Vagina (tissue), 2 donors: ENCODE data around the gene ZDHHC3. TPM values are rescaled to one million over a fixed set of nuclear protein-coding genes. Genes with fewer than 3 reads are reported as not detected.

ENCODE experiments used
- DNase-seq, 2 donors: peaks; one replicate each; pipeline ENCODE4 v3.0.0-alpha.2; 2017; ENCODE audit errors: extremely low spot score in 2 of 2
- H3K27ac ChIP-seq: fragments of 200-600 bp; sonication (generic); one replicate; pipeline ENCODE4 v1.5.1; 2019
- H3K27me3 ChIP-seq: fragments of 200-600 bp; sonication (generic); one replicate; pipeline ENCODE4 v1.5.1; 2019
- H3K36me3 ChIP-seq, 2 donors: fragments of 200-600 bp; sonication (generic); one replicate each; pipeline ENCODE4 v1.5.1; 2017 to 2019
- H3K4me1 ChIP-seq: fragments of 200-600 bp; sonication (generic); one replicate; pipeline ENCODE4 v1.5.1; 2019
- H3K4me3 ChIP-seq, 2 donors: fragments of 200-600 bp; sonication (generic); 1 replicate in 1 of 2; 2 replicates in 1 of 2; pipeline ENCODE4 v1.5.1; 2016 to 2019
- H3K9me3 ChIP-seq: fragments of 200-600 bp; sonication (generic); one replicate; pipeline ENCODE4 v1.5.1; 2019
- POLR2A ChIP-seq, 2 donors: fragments of 450-650 bp; IDR thresholded peaks; one replicate each; pipeline ENCODE4 v1.6.1; 2017; ENCODE audit warnings: antibody characterized with exemption in 2 of 2, mild to moderate bottlenecking in 2 of 2, moderate library complexity in 2 of 2
- POLR2AphosphoS5 ChIP-seq, 2 donors: sonication (generic); formaldehyde crosslinking; IDR thresholded peaks; one replicate each; pipeline ENCODE4 v1.9.0; 2017; ENCODE audit warnings: antibody characterized with exemption in 2 of 2, mild to moderate bottlenecking in 2 of 2, low read depth in 1 of 2; ENCODE audit not compliant: insufficient read depth in 1 of 2
- intact Hi-C: fragments of 100-400 bp; cut with DNase I; formaldehyde crosslinking; loops from one replicate; pipeline ENCODE4 v1.15.1; 2023
- total RNA-seq: library from RNA; depleted of rRNA; stranded (reverse); fragments of >200 nt; gene quantifications from one replicate; pipeline ENCODE4 v1.2.3, GENCODE V29; 2016
- TF ChIP-seq, protein P1 (sequence below), 3 experiments: fragments of 450-650 bp in 2 of 3; fragments of 200-600 bp in 1 of 3; sonication (generic) in 1 of 3; IDR thresholded peaks; one replicate each; pipeline ENCODE4 v1.5.1; 2017 to 2019; ENCODE audit warnings: antibody characterized with exemption in 3 of 3, mild to moderate bottlenecking in 2 of 3, moderate library complexity in 2 of 3

The ZDHHC3 gene
- total RNA-seq, 1 donor from 2014 or later = 83.5 TPM

DNA sequence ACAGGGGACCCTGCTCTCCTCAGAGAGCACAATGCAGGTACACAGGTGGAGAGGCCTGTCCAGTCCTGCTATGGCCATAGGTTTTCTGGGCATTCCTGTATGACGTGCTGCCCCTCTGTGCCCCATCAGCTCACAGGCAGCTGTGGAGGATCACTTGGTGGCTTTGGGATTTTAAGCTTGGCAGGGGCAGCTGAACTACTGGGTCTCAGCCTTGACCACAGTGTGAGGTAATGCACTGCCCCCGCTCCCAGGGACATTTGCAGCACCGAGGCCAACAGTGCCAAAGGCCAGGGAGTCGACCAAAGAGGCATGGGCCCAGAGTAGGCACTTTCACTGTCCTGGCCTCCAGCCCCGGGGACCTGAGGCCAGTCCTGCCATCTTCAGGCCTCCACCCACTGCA is 46.2 kb downstream of the ZDHHC3 start:
- H3K27me3 ChIP-seq = no peaks in the 10 kb centered on the region
- H3K9me3 ChIP-seq = no peaks in the 10 kb centered on the region
- peaks cover 0 to 57% of the 10 kb centered on the region in 2 donors for H3K36me3 ChIP-seq
- intact Hi-C loops = no loop called here
- DNase-seq = no peak
- H3K4me1 ChIP-seq = no peaks in the 10 kb centered on the region
- TF ChIP-seq, protein P1, sequence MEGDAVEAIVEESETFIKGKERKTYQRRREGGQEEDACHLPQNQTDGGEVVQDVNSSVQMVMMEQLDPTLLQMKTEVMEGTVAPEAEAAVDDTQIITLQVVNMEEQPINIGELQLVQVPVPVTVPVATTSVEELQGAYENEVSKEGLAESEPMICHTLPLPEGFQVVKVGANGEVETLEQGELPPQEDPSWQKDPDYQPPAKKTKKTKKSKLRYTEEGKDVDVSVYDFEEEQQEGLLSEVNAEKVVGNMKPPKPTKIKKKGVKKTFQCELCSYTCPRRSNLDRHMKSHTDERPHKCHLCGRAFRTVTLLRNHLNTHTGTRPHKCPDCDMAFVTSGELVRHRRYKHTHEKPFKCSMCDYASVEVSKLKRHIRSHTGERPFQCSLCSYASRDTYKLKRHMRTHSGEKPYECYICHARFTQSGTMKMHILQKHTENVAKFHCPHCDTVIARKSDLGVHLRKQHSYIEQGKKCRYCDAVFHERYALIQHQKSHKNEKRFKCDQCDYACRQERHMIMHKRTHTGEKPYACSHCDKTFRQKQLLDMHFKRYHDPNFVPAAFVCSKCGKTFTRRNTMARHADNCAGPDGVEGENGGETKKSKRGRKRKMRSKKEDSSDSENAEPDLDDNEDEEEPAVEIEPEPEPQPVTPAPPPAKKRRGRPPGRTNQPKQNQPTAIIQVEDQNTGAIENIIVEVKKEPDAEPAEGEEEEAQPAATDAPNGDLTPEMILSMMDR (IDR thresholded peaks at IDR 0.05) = no peak
- TF ChIP-seq POLR2AphosphoS5 (IDR thresholded peaks at IDR 0.05; ENCODE audit: insufficient read depth in 1 of 2, low read depth in 1 of 2) (no peak), POLR2A (IDR thresholded peaks at IDR 0.05) (no peak)
- no peak overlapping the region for H3K27ac ChIP-seq
- no peak overlapping the region for H3K4me3 ChIP-seq

DNA sequence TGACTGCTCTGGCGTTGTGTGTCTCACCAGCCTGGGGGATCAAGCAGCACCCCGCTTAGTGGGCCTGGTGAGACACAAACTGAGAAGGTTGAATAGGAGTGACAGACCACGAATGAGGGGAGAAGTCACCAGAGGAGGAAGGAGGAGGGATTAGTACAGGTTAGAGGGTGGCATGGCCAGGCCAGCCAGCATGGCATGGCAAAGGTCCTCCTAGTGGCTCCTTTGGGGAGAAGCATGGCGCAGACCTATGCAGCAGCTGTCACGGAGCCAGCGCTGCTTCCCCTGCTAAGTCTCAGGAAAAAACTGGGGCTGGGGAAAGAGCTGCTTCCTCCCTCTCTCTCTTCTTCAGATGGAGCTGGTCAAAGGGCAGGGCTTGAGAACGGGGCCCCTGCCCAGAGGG is 48.6 kb downstream of the ZDHHC3 start:
- H3K4me3 ChIP-seq = no peak overlapping the region
- DNase-seq = no peak
- H3K27ac ChIP-seq = no peak overlapping the region
- H3K36me3 ChIP-seq = peaks cover 0 to 50% of the 10 kb centered on the region in 2 donors
- H3K27me3 ChIP-seq = no peaks in the 10 kb centered on the region
- TF ChIP-seq POLR2AphosphoS5 (IDR thresholded peaks at IDR 0.05; ENCODE audit: insufficient read depth in 1 of 2, low read depth in 1 of 2) = no peak
- no peak for TF ChIP-seq POLR2A (IDR thresholded peaks at IDR 0.05)
- TF ChIP-seq, protein P1 (IDR thresholded peaks at IDR 0.05) = no peak
- no peaks in the 10 kb centered on the region for H3K9me3 ChIP-seq
- intact Hi-C loops = no loop called here
- no peaks in the 10 kb centered on the region for H3K4me1 ChIP-seq

DNA sequence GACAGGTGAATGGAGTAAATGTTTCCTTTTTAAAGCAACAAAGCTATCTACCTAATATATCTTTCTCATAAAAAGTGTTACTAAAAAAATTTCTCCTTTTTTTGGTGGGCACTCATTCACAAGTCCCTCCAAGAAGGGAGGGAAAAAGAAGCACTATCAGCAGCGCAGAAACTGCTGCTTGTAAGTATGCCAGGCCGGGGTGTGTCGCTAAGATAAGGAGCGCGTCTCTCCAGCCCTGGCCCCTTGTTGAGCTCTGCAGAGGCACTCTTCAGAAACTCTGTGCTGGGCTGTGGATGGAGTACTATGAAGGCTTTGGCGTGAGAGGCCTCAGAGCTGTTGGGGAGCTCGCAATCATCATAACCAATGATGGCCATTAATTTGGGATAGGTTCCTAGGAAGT is 49.1 kb downstream of the ZDHHC3 start:
- H3K27me3 ChIP-seq = no peaks in the 10 kb centered on the region
- no peak overlapping the region for H3K4me3 ChIP-seq
- intact Hi-C loops = no loop called here
- TF ChIP-seq POLR2A (IDR thresholded peaks at IDR 0.05) = no peak
- no peak for TF ChIP-seq POLR2AphosphoS5 (IDR thresholded peaks at IDR 0.05; ENCODE audit: insufficient read depth in 1 of 2, low read depth in 1 of 2)
- TF ChIP-seq, protein P1 (IDR thresholded peaks at IDR 0.05) = no peak
- no peaks in the 10 kb centered on the region for H3K4me1 ChIP-seq
- no peak overlapping the region for H3K27ac ChIP-seq
- no peak for DNase-seq
- H3K36me3 ChIP-seq = peaks cover 0 to 46% of the 10 kb centered on the region in 2 donors
- no peaks in the 10 kb centered on the region for H3K9me3 ChIP-seq

DNA sequence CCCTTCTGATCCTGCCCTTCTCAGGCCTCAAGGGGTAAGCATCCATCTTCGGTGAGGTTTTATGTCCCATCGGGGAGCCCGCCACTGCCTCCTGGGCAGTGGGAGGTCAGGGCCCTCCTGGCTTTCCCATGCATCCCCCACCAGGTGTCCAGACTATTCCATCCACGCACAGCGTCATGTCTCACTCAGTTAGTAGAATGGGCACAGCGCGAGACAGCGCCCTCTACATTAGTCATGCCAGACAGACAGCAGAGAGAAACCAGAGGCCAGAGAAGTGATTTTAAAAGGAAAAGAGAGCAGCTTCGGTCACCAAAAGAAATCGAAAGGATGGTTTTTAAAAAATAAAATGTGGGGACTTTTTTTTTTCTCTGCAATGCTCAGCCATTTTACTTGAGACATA is 49.8 kb downstream of the ZDHHC3 start:
- no peak overlapping the region for H3K4me3 ChIP-seq
- no peak for DNase-seq
- no peak overlapping the region for H3K27ac ChIP-seq
- TF ChIP-seq POLR2AphosphoS5 (IDR thresholded peaks at IDR 0.05; ENCODE audit: insufficient read depth in 1 of 2, low read depth in 1 of 2) = no peak
- TF ChIP-seq POLR2A (IDR thresholded peaks at IDR 0.05) = no peak
- TF ChIP-seq, protein P1 (IDR thresholded peaks at IDR 0.05) = no peak
- peaks cover 0 to 45% of the 10 kb centered on the region in 2 donors for H3K36me3 ChIP-seq
- H3K4me1 ChIP-seq = no peaks in the 10 kb centered on the region
- intact Hi-C loops = no loop called here
- no peaks in the 10 kb centered on the region for H3K9me3 ChIP-seq
- no peaks in the 10 kb centered on the region for H3K27me3 ChIP-seq

DNA sequence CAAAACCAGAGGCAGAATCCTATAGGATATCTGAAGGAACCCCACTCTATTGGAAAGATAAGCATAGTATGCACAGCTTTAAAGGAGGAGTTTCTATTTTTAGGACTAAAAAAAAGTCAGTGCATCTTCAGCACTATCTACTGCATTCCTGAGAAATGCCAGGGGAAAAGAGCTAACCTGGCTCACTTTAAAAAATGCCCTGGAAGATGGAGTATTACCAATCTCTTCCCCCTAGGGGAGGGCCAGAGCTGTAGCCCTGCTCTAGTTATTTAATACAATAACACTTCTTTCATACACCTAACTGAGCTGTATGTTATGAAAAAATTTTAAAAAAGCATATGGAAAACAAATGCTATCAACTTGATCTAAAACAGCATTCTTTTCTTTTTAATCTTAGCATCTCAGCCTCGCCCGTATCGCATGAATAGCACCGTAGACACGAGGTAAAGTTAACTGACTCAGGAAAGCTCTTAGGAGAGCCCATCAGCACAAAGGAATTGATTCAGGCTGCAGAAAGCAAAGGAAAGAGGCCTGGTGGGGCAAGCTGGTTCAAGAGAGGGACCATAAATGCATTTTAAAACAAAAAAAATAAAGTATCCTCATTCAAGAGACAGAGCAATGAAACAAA is 51.4 kb downstream of the ZDHHC3 start:
- TF ChIP-seq POLR2A (IDR thresholded peaks at IDR 0.05) (no peak), POLR2AphosphoS5 (IDR thresholded peaks at IDR 0.05; ENCODE audit: insufficient read depth in 1 of 2, low read depth in 1 of 2) (no peak)
- TF ChIP-seq, protein P1 (IDR thresholded peaks at IDR 0.05) = no peak
- intact Hi-C loops = no loop called here
- H3K27me3 ChIP-seq = no peaks in the 10 kb centered on the region
- no peaks in the 10 kb centered on the region for H3K9me3 ChIP-seq
- no peak overlapping the region for H3K4me3 ChIP-seq
- DNase-seq = no peak
- H3K4me1 ChIP-seq = no peaks in the 10 kb centered on the region
- H3K27ac ChIP-seq = no peak overlapping the region
- peaks cover 0 to 38% of the 10 kb centered on the region in 2 donors for H3K36me3 ChIP-seq
